CD4-positive, alpha-beta T cell (primary cell): ENCODE results near the gene CACNA2D3. TPM values are rescaled to one million over a fixed set of nuclear protein-coding genes. Genes with fewer than 3 reads are reported as not detected.

Experiments used
- ATAC-seq: fragments of 200-7000 bp; cut with Tn5 transposase; one replicate; pipeline ENCODE4 v1.10.0; 2022; ENCODE audit warnings: mild to moderate bottlenecking; ENCODE audit not compliant: poor library complexity
- CTCF ChIA-PET: fragments of 350-600 bp; sonication (Branson Sonifier 250); formaldehyde crosslinking; loops from one replicate; lab custom pipeline; 2021; ENCODE audit warnings: antibody characterized with exemption, inconsistent platforms; lab: Charles Lee
- POLR2A ChIA-PET: fragments of 350-600 bp; sonication (Branson Sonifier 250); formaldehyde crosslinking; loops from one replicate; lab custom pipeline; 2021; ENCODE audit warnings: antibody characterized with exemption, inconsistent platforms; lab: Charles Lee
- DNase-seq, 14 experiments: peaks; one replicate each; pipeline ENCODE4 v3.0.0-alpha.2; 2013 to 2020; ENCODE audit warnings: mixed read lengths in 2 of 14
- H3K27ac ChIP-seq, 2 donors: one replicate each; pipeline versions ENCODE4 v1.5.1 to v1.7.0; 2013; ENCODE audit warnings: low read length in 2 of 2, low read depth in 1 of 2, mild to moderate bottlenecking in 1 of 2
- H3K27me3 ChIP-seq, 2 experiments: 1 replicate in 1 of 2; 2 replicates in 1 of 2; pipeline versions ENCODE4 v1.6.1 to v1.7.0; 2013; ENCODE audit warnings: low read length in 2 of 2, control low read depth in 1 of 2, mild to moderate bottlenecking in 1 of 2, moderate library complexity in 1 of 2; ENCODE audit not compliant: insufficient read depth in 2 of 2, control insufficient read depth in 1 of 2
- H3K36me3 ChIP-seq: one replicate; pipeline ENCODE4 v1.6.1; 2013; ENCODE audit warnings: low read length, control low read depth; ENCODE audit not compliant: insufficient read depth
- H3K4me1 ChIP-seq: one replicate; pipeline ENCODE4 v1.6.1; 2013; ENCODE audit warnings: low read length, control low read depth; ENCODE audit not compliant: insufficient read depth
- H3K4me3 ChIP-seq: one replicate; pipeline ENCODE4 v1.5.1; 2013; ENCODE audit warnings: mild to moderate bottlenecking, low read length, moderate library complexity
- H3K9me3 ChIP-seq, 2 experiments: 1 replicate in 1 of 2; 2 replicates in 1 of 2; pipeline versions ENCODE4 v1.6.1 to v1.7.0; 2013; ENCODE audit warnings: low read length in 2 of 2, mild to moderate bottlenecking in 2 of 2, control low read depth in 1 of 2, moderate library complexity in 1 of 2; ENCODE audit not compliant: control insufficient read depth in 1 of 2, insufficient read depth in 1 of 2
- H3K27ac Mint-ChIP-seq: one replicate; pipeline ENCODE4 v1.8.0; 2020; ENCODE audit warnings: mixed read lengths
- H3K27me3 Mint-ChIP-seq: one replicate; pipeline ENCODE4 v1.8.0; 2021; ENCODE audit warnings: mixed read lengths
- H3K36me3 Mint-ChIP-seq: one replicate; pipeline ENCODE4 v1.8.0; 2021; ENCODE audit warnings: low read depth, mixed read lengths
- H3K4me1 Mint-ChIP-seq: one replicate; pipeline ENCODE4 v1.8.0; 2021; ENCODE audit warnings: low read depth, mixed read lengths
- H3K4me3 Mint-ChIP-seq: one replicate; pipeline ENCODE4 v1.8.0; 2020; ENCODE audit warnings: mild to moderate bottlenecking, mixed read lengths
- H3K9me3 Mint-ChIP-seq: one replicate; pipeline ENCODE4 v1.8.0; 2020; ENCODE audit warnings: mixed read lengths
- CTCF ChIP-seq: fragments of 200-600 bp; IDR thresholded peaks from one replicate; pipeline ENCODE4 v1.8.0; 2022; ENCODE audit warnings: antibody characterized with exemption, mild to moderate bottlenecking
- intact Hi-C, 2 experiments: fragments of 100-400 bp; cut with DNase I in 1 of 2; cut with micrococcal nuclease in 1 of 2; formaldehyde crosslinking; loops; one replicate each; pipeline versions ENCODE4 v1.15.1 to v1.9.0; 2023 to 2025; cut with DNase I, micrococcal nuclease
- total RNA-seq, 174 experiments: library from RNA in 2 of 174; stranded (reverse) in 2 of 174; gene quantifications; one replicate each; pipeline ENCODE4 v1.2.3 and lab custom pipeline; 2021 to 2026

The CACNA2D3 gene
- total RNA-seq, 2 experiments from 2014 or later = 0.08 TPM; not detected in 1

GRCh38 chr3:54159917-54160316 lies 37.6 kb downstream of the CACNA2D3 start:
- ATAC-seq (no peak), DNase-seq (no peak)
- Mint-ChIP-seq H3K4me3 (no peak overlapping the region), H3K27me3 (peaks cover 9% of the 10 kb centered on the region), H3K36me3 (no peaks in the 10 kb centered on the region), H3K27ac (no peak overlapping the region), H3K9me3 (no peaks in the 10 kb centered on the region), H3K4me1 (no peaks in the 10 kb centered on the region)
- intact Hi-C loops = no loop called here
- ChIA-PET CTCF (no interaction called here), POLR2A (no interaction called here)
- H3K4me3 ChIP-seq = no peak overlapping the region
- H3K27me3 ChIP-seq = no peaks in the 10 kb centered on the region
- no peak overlapping the region for H3K27ac ChIP-seq
- TF ChIP-seq CTCF = no peak
- H3K36me3 ChIP-seq = no peaks in the 10 kb centered on the region
- H3K4me1 ChIP-seq = no peaks in the 10 kb centered on the region
- peaks cover 0 to 8% of the 10 kb centered on the region in 2 experiments for H3K9me3 ChIP-seq

DNA sequence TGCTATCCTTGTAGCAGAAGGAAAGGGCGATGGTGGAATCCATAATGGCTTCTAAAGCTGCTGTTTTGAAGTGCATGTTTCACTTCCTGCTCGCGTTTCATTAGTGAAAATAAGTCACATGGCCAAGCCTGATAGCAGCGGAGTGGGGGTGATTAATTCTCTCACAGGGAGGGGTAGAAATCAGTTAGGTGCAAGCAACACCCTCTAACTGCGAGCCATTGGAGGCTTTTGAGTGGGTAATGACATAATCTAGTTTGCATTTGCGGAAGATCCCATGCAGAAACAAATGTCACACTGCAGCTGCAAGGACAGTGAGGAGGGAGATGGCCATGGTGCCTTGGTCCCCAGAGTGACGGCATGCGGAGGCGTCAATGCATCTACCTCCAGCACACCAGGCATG lies 41.1 kb downstream of the CACNA2D3 start:
- Histone ChIP-seq H3K27me3 (no peaks in the 10 kb centered on the region), H3K4me1 (no peaks in the 10 kb centered on the region), H3K36me3 (no peaks in the 10 kb centered on the region), H3K27ac (no peak overlapping the region), H3K4me3 (no peak overlapping the region), H3K9me3 (peaks cover 0 to 8% of the 10 kb centered on the region in 2 experiments)
- no peak for TF ChIP-seq CTCF
- H3K27me3 Mint-ChIP-seq = peaks cover 9% of the 10 kb centered on the region
- H3K36me3 Mint-ChIP-seq = no peaks in the 10 kb centered on the region
- no peaks in the 10 kb centered on the region for H3K9me3 Mint-ChIP-seq
- DNase-seq (no peak), ATAC-seq (no peak)
- ChIA-PET POLR2A (no interaction called here), CTCF (no interaction called here)
- no peaks in the 10 kb centered on the region for H3K4me1 Mint-ChIP-seq
- intact Hi-C loops = no loop called here
- no peak overlapping the region for H3K4me3 Mint-ChIP-seq
- H3K27ac Mint-ChIP-seq = no peak overlapping the region

DNA sequence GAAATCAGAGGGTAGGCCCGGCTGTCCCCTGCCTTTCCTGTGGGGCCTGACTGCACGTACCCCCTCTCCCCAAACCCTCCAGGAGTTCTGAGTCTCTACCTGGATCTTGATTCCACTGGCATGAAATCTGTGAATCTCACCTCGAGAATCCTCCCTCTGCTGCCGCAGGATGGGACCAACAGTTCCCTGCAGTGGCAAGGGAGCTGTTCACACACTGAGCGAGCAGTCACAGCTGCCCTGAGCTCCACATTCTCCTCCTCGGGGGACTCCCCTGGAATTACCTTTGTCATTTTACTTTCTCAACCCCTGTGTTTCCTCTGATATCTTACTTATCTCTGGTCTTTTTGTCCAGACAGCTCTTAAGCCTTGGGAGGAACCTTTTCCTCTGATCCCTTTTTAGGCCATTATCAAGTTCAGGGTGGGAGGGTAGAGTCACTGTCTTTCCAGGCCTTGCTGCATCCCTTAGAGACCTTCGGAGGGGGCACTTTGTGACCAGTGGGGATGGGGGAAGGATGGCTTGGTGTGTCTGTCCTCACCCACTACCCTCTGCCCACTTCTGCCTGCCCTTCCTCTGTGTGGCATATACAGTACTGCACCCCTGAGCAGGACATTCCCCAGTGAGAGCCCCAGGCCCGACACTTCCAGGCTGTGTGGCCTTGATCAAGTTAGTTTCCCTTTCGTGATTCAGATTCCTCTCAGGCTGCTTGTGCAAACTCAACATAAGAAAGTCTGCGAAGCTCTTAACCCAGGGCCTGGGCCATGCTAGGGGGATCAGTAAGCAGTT lies 42.0 kb downstream of the CACNA2D3 start:
- ChIA-PET POLR2A (no interaction called here), CTCF (no interaction called here)
- no peak for TF ChIP-seq CTCF
- DNase-seq (no peak), ATAC-seq (no peak)
- no peak overlapping the region for H3K27ac ChIP-seq
- Mint-ChIP-seq H3K36me3 (no peaks in the 10 kb centered on the region), H3K4me3 (no peak overlapping the region), H3K27me3 (peaks cover 9% of the 10 kb centered on the region), H3K9me3 (no peaks in the 10 kb centered on the region), H3K4me1 (no peaks in the 10 kb centered on the region), H3K27ac (no peak overlapping the region)
- intact Hi-C loops = no loop called here
- H3K4me1 ChIP-seq = no peaks in the 10 kb centered on the region
- H3K27me3 ChIP-seq = no peaks in the 10 kb centered on the region
- peaks cover 0 to 8% of the 10 kb centered on the region in 2 experiments for H3K9me3 ChIP-seq
- no peaks in the 10 kb centered on the region for H3K36me3 ChIP-seq
- no peak overlapping the region for H3K4me3 ChIP-seq
